IPS-18a (cell line): ENCODE data around the gene VAMP2.

ENCODE experiments used
- H3K27ac ChIP-seq: one replicate; pipeline ENCODE4 v1.5.1; 2013; ENCODE audit warnings: low read length
- H3K27me3 ChIP-seq: one replicate; pipeline ENCODE4 v1.6.1; 2013; ENCODE audit warnings: mild to moderate bottlenecking, low read length; ENCODE audit not compliant: control insufficient read depth, insufficient read depth
- H3K36me3 ChIP-seq: one replicate; pipeline ENCODE4 v1.6.1; 2013; ENCODE audit warnings: low read depth, low read length; ENCODE audit not compliant: control insufficient read depth
- H3K4me1 ChIP-seq: one replicate; pipeline ENCODE4 v1.6.1; 2013; ENCODE audit warnings: low read depth, low read length; ENCODE audit not compliant: control insufficient read depth
- H3K4me3 ChIP-seq: one replicate; pipeline ENCODE4 v1.5.1; 2013; ENCODE audit warnings: low read length
- H3K9ac ChIP-seq: one replicate; pipeline ENCODE4 v1.6.1; 2013; ENCODE audit warnings: mild to moderate bottlenecking, low read length, moderate library complexity
- H3K9me3 ChIP-seq: one replicate; pipeline ENCODE4 v1.6.1; 2013; ENCODE audit warnings: low read depth, low read length; ENCODE audit not compliant: control insufficient read depth

The VAMP2 gene

GRCh38 chr17:8188263-8188839 is 25.6 kb upstream of the VAMP2 start:
- H3K36me3 ChIP-seq = no peaks in the 10 kb centered on the region
- peak overlapping the region; percentile 99 for H3K4me3 ChIP-seq
- H3K27me3 ChIP-seq = peaks cover 19% of the 10 kb centered on the region
- H3K9ac ChIP-seq = no peak overlapping the region
- no peaks in the 10 kb centered on the region for H3K9me3 ChIP-seq
- peaks cover 16% of the 10 kb centered on the region for H3K4me1 ChIP-seq
- H3K27ac ChIP-seq = no peak overlapping the region

- Histone ChIP-seq H3K9me3 (no peaks in the 10 kb centered on the region), H3K36me3 (no peaks in the 10 kb centered on the region), H3K27ac (peak overlapping the region; percentile 93), H3K27me3 (peaks cover 19% of the 10 kb centered on the region), H3K9ac (peak overlapping the region; percentile 79), H3K4me1 (peaks cover 15% of the 10 kb centered on the region), H3K4me3 (peak overlapping the region; percentile 99)
Measured at GRCh38 chr17:8187517-8188262, 24.9 kb upstream of the VAMP2 start.

GRCh38 chr17:8186787-8187516 is 24.2 kb upstream of the VAMP2 start:
- H3K27me3 ChIP-seq = peaks cover 19% of the 10 kb centered on the region
- peak overlapping the region; percentile 99 for H3K4me3 ChIP-seq
- H3K9ac ChIP-seq = peak overlapping the region; percentile 79
- peak overlapping the region; percentile 93 for H3K27ac ChIP-seq
- H3K4me1 ChIP-seq = peaks cover 13% of the 10 kb centered on the region
- no peaks in the 10 kb centered on the region for H3K36me3 ChIP-seq
- H3K9me3 ChIP-seq = no peaks in the 10 kb centered on the region

GRCh38 chr17:8186446-8186786 is 23.7 kb upstream of the VAMP2 start:
- Histone ChIP-seq H3K4me1 (peaks cover 8% of the 10 kb centered on the region), H3K27me3 (peaks cover 19% of the 10 kb centered on the region), H3K4me3 (peak overlapping the region; percentile 99), H3K27ac (no peak overlapping the region), H3K9me3 (no peaks in the 10 kb centered on the region), H3K36me3 (no peaks in the 10 kb centered on the region), H3K9ac (peak overlapping the region; percentile 57)

GRCh38 chr17:8185582-8186445 is 23.1 kb upstream of the VAMP2 start:
- Histone ChIP-seq H3K4me1 (peaks cover 8% of the 10 kb centered on the region), H3K27ac (no peak overlapping the region), H3K4me3 (peak overlapping the region; percentile 99)

GRCh38 chr17:8176998-8177731 is 14.4 kb upstream of the VAMP2 start:
- Histone ChIP-seq H3K9ac (peak overlapping the region; percentile 81), H3K4me3 (peak overlapping the region; percentile 81), H3K4me1 (peaks cover 17% of the 10 kb centered on the region), H3K36me3 (no peaks in the 10 kb centered on the region), H3K27me3 (no peaks in the 10 kb centered on the region), H3K9me3 (no peaks in the 10 kb centered on the region), H3K27ac (peak overlapping the region; percentile 57)

More at GRCh38 chr17:8185582-8186445, 23.1 kb upstream of the VAMP2 start:
- no peaks in the 10 kb centered on the region for H3K9me3 ChIP-seq
- peak overlapping the region; percentile 57 for H3K9ac ChIP-seq
- H3K27me3 ChIP-seq = peaks cover 19% of the 10 kb centered on the region
- H3K36me3 ChIP-seq = no peaks in the 10 kb centered on the region

GRCh38 chr17:8176197-8176940 is 13.6 kb upstream of the VAMP2 start, which contains the start of gene TMEM107:
TMEM107 (minus strand) TSS chr17:8176380; CDS start chr17:8176286, 94 bp downstream.
- Histone ChIP-seq H3K9me3 (no peaks in the 10 kb centered on the region), H3K27me3 (no peaks in the 10 kb centered on the region), H3K4me3 (peak within 1 kb of the TSS; percentile 81), H3K9ac (peak within 1 kb of the TSS; percentile 81), H3K4me1 (peaks cover 17% of the 10 kb centered on the region), H3K36me3 (no peaks in the 10 kb centered on the region), H3K27ac (peak within 1 kb of the TSS; percentile 57)

GRCh38 chr17:8175795-8176196 is 13.0 kb upstream of the VAMP2 start:
- H3K27ac ChIP-seq = no peak overlapping the region
- no peaks in the 10 kb centered on the region for H3K9me3 ChIP-seq
- H3K4me1 ChIP-seq = peaks cover 17% of the 10 kb centered on the region
- H3K4me3 ChIP-seq = peak overlapping the region; percentile 81
- peak overlapping the region; percentile 81 for H3K9ac ChIP-seq
- H3K27me3 ChIP-seq = no peaks in the 10 kb centered on the region
- H3K36me3 ChIP-seq = no peaks in the 10 kb centered on the region

- H3K27ac ChIP-seq = peak overlapping the region; percentile 93
- H3K4me1 ChIP-seq = peaks cover 17% of the 10 kb centered on the region
- peak overlapping the region; percentile 66 for H3K4me3 ChIP-seq
Measured at GRCh38 chr17:8173871-8174322, 11.1 kb upstream of the VAMP2 start.

More at GRCh38 chr17:8173871-8174322, 11.1 kb upstream of the VAMP2 start:
- peak overlapping the region; percentile 88 for H3K9ac ChIP-seq
- no peaks in the 10 kb centered on the region for H3K9me3 ChIP-seq
- H3K27me3 ChIP-seq = no peaks in the 10 kb centered on the region
- H3K36me3 ChIP-seq = no peaks in the 10 kb centered on the region
